ENCODE measurements around the gene POU3F2.
A peak's percentile ranks its signal among the peaks of the same experiment; 100 is the strongest.

Gene POU3F2

GRCh38 chr6:98844244-98845210 lies 10.2 kb downstream of the POU3F2 start:
- DNase-seq: peak; percentile 80

DNA sequence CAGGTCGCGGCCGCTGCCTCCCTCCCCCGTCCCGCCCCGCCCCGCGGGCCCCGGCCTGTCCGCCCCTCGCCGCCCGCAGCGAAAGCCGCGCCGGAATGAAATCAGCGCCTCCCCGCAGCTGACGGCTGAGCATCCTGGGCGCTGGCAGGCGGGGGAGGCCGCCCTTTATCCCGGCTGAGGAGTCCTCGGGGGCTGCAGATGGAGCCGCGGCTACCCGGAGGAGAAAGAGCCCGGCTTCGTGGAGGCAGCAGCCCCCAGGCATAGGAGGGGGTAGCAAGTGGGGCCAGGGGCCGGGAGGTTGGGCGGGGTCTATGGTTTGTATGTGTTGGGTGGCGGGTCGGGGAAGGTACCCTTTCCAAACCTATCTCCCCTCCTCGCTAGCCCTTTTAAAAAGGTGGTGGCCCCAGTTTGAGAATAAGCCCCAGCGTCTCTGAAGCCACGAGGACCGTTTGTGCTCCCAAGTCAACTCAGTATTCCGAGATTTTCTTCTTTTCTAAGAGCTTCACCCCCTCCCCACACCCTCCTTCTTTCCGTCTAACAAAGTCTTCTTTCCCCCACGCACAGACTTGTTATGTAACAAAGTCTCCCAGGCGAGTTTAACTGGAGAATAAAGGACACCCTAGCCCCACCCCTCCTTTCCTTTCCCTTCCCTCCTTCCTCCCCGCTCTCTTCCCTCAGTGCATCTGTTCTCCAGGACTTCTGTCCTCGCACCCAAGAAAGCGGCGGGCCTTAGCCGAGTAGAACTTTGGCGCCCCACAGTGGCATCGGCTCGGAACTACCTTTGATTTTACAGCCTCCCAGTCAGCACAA lies 11.0 kb downstream of the POU3F2 start:
- DNase-seq: peak; percentile 97

DNA sequence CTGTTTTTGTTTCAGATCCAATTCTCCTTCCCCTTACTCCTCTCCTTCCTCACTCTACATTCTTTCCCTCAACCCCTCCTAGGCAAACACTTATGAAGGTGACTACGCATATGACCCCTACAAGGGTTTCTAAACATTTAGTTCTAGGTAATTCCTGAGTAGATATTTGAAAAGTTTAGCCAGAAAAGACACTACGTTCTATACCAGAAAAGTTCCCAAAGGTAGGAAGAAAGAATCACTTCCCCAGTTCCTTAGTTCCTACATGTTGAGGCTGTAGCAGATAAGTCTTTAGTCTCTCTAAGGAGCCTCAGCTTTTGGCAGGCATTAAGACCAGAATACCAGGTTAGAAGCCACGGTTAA lies 11.6 kb downstream of the POU3F2 start:
- no peak for DNase-seq

- DNase-seq: no peak
Measured at GRCh38 chr6:98847416-98847778, 13.0 kb downstream of the POU3F2 start.

- peak; percentile 76 for DNase-seq
Measured at GRCh38 chr6:98847779-98848538, 13.6 kb downstream of the POU3F2 start.

DNA sequence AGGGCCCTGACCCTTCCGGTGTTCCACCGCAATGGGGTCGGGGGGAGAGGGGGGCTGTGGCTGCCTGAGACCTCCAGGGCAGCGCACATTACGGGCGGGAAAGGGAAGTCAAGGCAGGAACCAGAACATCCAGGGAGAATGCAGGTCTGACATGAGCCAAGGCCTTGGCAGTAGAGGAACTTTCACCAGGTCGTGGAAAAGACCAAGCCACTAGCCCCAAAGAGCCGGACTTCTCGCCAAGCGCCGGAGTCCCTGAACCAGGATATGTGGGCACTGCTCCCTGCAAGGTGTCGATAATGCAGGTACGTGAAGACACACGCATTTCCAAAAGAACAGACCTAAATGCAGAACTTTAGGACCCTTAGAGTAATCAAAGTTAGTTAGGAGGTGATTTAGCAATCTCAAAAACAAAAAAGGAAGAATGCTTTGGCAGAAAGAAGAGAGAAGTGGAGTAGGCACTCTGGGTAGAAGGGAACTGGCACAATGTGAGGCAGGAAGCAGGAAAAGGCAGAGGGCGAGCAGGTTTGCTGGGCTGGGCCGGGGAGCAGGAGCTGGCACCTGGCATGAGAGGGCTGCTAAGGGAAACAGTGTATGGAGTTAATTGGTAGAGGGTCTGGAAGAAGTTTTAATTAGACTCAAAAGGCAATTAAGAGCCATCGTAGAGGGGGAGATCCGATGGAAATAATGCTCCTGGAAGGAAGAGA lies 14.3 kb downstream of the POU3F2 start:
- DNase-seq: no peak

DNA sequence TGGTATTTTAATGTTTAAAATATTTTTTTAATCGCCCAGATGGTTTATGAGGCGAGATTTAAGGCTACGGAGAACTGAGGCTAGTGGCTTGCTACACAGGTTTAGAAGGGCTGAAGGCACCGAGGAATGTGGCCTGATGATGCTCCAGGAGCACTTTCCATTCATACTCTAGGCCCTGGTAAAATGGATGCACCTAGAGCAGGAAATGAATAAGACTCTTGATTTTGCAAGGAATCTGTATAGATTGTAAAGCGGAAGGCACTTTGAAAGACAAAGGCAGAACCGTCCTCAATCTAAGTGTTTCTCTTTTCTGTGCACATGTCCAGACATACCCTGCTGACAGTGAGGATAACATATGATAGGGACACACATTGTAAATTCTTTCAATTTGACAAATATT lies 30.1 kb downstream of the POU3F2 start:
- no peak for DNase-seq

DNA sequence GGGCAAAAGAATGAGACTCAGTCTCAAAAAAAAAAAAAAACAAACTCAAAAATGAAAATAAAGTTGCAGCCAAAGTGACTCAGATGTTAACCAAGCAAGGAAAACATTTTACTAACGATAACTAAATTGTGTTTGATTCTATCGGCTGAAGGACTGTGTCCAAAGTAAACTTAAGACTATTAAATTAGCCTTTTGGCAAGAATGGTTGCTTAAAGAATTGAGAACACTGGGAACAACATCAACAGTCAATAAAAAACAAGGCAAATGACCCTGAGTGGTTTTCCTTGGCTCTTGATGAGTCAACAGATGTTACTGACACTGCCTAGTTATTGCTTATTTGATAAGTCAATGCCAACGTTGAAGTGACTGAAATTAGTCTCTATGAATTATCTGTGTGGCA lies 36.7 kb downstream of the POU3F2 start:
- DNase-seq: no peak

DNA sequence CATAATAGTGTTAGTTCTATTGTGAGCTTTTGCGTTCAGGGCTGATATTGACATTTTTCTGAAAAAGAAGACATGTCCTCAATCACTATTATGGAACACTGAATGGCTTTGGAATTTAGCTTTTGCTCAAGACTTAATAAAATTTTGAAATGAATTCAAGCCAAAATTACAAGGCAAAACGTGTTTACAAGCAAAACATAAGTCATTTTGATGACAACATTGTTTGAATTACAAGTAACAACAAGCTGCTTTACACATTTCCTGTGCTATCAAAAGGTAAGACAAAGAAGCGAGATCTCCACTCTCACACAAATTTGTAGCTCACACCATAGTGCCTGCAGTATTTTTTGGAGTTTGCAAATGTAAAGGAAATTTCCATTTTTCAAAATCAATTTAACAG lies 37.4 kb downstream of the POU3F2 start:
- no peak for DNase-seq

DNA sequence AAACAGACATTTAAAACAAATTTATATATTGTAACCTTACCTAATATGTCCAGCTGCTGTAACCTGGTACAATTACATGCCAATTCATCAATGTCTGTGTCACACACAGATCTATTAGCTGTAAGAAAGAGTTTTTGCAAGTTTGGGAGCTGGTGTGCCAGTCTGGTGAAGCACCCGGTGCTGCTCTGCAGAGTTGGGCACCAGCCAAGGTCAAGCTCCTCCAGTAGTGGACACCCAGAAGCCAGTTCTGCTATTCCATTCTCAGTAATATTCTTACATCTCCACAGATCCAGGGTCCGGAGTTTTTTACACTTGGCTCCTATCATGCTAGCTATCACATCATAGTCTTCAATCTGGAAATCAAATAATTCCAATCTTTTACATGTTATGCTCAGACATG lies 41.0 kb downstream of the POU3F2 start:
- no peak for DNase-seq

- DNase-seq: no peak
Measured at GRCh38 chr6:98877250-98877649, 42.9 kb downstream of the POU3F2 start.

DNA sequence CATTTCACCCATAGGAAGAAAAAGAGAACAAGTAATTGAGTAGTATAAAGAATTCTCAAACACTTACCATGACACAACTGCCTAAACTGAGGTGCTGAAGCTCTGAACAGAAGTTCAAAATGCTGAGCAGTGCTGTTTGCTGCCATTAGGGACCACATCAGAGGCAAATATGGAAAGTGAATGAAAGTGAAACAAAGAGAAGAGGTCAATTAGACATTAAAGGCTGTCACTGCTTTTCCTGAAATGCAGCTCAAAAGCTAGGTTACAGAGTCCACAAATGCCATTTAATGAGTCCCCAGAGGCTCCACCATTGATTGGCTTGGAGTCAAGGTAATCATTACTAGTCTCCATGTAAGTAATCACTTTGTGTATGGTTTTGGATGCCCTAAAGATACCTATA lies 46.1 kb downstream of the POU3F2 start:
- DNase-seq: no peak

- no peak for DNase-seq
Measured at GRCh38 chr6:98885330-98885729, 51.0 kb downstream of the POU3F2 start.

DNA sequence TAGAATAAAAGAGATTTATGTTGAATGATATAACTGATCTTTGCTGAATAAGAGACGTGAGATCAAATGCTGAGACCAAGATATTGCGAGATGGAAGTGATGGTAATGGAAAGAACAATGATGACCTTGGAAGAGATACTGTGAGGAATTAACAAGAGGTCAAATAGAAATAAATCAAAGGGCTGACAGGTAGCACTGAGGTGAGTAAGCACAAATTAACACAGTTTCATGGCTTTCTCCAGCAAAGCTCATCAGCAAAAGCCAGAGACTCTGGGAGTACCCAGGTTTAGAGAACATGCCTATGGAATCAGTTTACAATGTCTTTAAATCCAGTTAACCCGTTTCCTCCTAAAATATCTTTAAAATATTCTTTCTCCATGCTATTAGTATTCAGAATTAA lies 53.3 kb downstream of the POU3F2 start:
- no peak for DNase-seq
